Measurements from ENCODE around the gene CCDC88B.

Gene CCDC88B

DNA sequence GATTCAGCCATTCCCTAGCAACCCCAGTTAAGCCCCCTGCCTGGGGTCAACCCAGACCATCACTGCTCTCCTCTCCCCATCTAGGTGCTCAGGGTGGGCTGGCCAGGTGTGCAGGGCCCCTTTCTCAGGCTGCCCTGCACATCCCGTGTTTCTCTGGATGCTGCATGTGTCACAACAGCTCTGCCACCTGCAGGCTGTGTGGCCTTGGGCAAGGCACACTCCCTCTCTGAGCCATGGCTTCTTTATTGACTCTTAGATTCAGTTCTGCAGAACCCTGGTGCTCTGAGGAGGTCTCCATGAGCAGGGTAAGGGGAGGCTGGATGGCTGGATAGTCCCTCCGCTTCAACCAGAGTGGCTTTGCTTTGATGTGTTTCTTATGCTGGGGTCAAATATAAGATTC, 43.6 kb downstream of the CCDC88B start:
- no peaks in the 10 kb centered on the region for H3K27me3 ChIP-seq (ENCODE audit: control insufficient read depth, insufficient read depth, low read length)
- no peaks in the 10 kb centered on the region for H3K9me3 ChIP-seq (ENCODE audit: control insufficient read depth, low read length)
- H3K36me3 ChIP-seq (ENCODE audit: control insufficient read depth, insufficient read depth, low read length), result no peaks in the 10 kb centered on the region
- no peaks in the 10 kb centered on the region for H3K4me1 ChIP-seq
- no peak overlapping the region for H3K4me3 ChIP-seq (ENCODE audit: low read depth, low read length)
- H2AFZ ChIP-seq, result no peak overlapping the region
- H3K27ac ChIP-seq, result no peak overlapping the region
- no peak overlapping the region for H3K4me2 ChIP-seq (ENCODE audit: low read length)
- H3K79me2 ChIP-seq, result no peaks in the 10 kb centered on the region
- no peak overlapping the region for H3K9ac ChIP-seq
- TF ChIP-seq, protein P1, sequence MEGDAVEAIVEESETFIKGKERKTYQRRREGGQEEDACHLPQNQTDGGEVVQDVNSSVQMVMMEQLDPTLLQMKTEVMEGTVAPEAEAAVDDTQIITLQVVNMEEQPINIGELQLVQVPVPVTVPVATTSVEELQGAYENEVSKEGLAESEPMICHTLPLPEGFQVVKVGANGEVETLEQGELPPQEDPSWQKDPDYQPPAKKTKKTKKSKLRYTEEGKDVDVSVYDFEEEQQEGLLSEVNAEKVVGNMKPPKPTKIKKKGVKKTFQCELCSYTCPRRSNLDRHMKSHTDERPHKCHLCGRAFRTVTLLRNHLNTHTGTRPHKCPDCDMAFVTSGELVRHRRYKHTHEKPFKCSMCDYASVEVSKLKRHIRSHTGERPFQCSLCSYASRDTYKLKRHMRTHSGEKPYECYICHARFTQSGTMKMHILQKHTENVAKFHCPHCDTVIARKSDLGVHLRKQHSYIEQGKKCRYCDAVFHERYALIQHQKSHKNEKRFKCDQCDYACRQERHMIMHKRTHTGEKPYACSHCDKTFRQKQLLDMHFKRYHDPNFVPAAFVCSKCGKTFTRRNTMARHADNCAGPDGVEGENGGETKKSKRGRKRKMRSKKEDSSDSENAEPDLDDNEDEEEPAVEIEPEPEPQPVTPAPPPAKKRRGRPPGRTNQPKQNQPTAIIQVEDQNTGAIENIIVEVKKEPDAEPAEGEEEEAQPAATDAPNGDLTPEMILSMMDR (IDR thresholded peaks at IDR 0.05), result no peak

DNA sequence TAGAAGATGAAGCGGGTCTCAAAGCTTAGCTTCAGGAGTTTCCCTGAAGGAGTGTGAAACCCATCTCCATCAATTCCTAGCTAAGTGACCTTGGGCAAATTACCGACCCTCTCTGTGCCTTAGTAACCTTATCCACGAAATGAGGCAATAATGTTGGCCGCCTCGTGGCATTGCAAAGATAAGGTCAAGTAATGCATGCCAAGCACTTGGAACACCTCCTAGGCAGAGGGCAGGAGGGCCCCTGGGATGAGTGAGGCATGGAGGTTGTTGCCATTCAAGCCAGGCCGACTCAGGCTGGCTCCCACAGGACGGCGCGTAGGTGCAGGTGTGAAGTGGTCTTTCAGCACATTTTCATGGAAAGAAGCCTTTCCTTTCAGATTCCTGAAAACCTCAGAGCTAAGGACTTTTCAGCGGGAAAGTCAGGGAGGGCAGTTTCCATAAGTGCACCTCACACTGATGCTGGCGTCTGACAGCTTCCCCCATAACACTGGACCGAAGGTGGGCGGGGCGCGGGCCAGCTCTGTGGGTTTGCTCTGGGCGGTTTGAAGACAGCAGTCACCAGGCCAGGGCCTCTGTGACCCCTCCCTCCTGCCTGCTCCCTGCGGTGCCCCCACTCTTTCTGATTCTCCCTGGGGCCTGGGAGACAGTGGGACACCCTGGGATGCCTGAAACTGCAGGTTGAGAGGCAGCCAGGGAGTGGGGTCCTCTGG, 44.2 kb downstream of the CCDC88B start:
- Histone ChIP-seq H3K27ac (no peak overlapping the region), H2AFZ (no peak overlapping the region), H3K9me3 (ENCODE audit: control insufficient read depth, low read length) (no peaks in the 10 kb centered on the region), H3K27me3 (ENCODE audit: control insufficient read depth, insufficient read depth, low read length) (no peaks in the 10 kb centered on the region), H3K9ac (no peak overlapping the region), H3K4me3 (ENCODE audit: low read depth, low read length) (no peak overlapping the region), H3K4me2 (ENCODE audit: low read length) (no peak overlapping the region), H3K36me3 (ENCODE audit: control insufficient read depth, insufficient read depth, low read length) (no peaks in the 10 kb centered on the region), H3K79me2 (no peaks in the 10 kb centered on the region), H3K4me1 (no peaks in the 10 kb centered on the region)
- TF ChIP-seq, protein P1 (IDR thresholded peaks at IDR 0.05), result no peak

DNA sequence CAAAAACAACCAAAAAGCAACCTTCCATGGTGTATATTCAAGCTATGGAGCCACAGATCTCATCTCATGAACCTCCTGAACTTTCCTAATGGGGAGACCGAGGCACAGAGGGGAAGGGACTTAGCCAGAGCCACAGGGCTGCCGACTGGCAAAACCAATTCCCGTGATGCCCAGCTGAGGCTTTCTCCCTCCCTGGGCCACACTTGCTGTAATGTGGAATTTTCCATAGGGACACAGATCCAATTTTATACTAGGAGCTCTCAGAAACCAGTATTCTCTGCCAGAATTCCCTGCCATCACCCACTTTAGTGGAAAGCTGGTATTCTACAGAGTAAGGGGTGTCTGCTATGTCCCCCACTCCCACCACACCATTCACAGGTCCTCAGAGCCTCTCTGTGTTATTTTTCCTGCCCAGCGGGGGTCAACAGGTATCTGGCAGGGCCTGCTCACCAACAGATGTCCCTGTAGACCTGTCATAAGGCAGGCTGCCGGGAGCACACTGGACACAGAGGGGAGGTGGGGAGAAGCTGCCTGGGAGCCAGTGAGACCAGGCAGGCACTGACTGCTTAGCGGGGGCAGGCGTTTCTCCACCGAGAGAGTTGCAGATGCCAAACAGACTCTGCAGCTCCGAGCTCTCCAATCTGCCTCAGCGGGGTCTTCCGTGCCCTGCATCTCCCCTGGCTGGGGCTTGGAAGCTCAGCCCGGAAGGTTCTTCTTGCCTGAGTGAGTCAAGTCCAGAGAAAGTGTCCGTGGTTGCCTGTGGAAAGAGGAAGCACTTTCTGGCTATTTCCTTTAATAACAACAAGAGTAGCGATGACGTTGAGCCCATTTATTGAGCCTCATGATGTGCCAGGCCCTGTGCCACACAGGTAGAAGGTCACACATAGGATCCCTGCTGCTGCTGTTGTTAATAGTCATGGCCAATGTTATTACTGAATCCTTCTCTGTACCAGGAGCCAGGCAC, 45.3 kb downstream of the CCDC88B start:
- Histone ChIP-seq H3K27ac (no peak overlapping the region), H3K79me2 (no peaks in the 10 kb centered on the region), H3K36me3 (ENCODE audit: control insufficient read depth, insufficient read depth, low read length) (no peaks in the 10 kb centered on the region), H3K4me3 (ENCODE audit: low read depth, low read length) (no peak overlapping the region), H2AFZ (no peak overlapping the region), H3K4me2 (ENCODE audit: low read length) (no peak overlapping the region), H3K4me1 (no peaks in the 10 kb centered on the region), H3K9me3 (ENCODE audit: control insufficient read depth, low read length) (no peaks in the 10 kb centered on the region), H3K9ac (no peak overlapping the region), H3K27me3 (ENCODE audit: control insufficient read depth, insufficient read depth, low read length) (no peaks in the 10 kb centered on the region)
- TF ChIP-seq, protein P1 (IDR thresholded peaks at IDR 0.05), result no peak

DNA sequence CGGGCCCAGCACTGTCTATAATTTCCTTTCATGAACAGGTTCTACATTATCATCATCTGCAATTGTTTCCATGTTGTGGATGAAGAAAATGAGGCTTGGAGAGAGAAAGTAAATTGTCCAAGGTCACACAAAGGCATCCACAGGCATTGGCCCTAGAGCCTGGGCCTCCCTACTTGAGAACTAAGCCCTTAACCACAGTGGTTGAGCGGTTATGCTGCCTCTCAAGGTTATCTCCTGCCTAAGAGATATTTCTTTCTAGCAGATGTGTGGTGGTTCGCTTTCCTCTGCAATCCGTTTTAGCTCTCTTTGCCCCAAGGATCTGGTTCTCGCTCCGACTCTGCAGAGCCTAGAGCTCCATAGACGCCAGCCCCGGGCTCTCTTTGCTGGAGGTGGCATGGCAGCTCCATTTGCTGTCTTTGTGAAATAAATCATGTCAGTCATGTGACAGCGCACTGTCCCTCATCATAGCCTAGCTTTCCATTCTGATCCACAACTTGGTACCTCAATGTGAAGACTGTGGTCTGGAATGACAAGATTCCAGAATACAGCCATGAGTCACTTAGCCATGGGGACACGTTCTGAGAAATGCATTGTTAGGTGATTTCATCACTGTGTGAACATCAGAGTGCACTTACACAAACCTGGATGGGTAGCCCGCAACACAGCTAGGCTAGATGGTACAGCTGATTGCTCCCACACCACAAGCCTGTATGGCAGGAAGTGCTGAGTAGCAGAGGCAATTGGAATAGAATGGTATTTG, 46.1 kb downstream of the CCDC88B start:
- H3K79me2 ChIP-seq, result no peaks in the 10 kb centered on the region
- no peak overlapping the region for H3K4me2 ChIP-seq (ENCODE audit: low read length)
- no peaks in the 10 kb centered on the region for H3K9me3 ChIP-seq (ENCODE audit: control insufficient read depth, low read length)
- no peak overlapping the region for H3K27ac ChIP-seq
- no peak overlapping the region for H2AFZ ChIP-seq
- no peak overlapping the region for H3K4me3 ChIP-seq (ENCODE audit: low read depth, low read length)
- H3K9ac ChIP-seq, result no peak overlapping the region
- H3K27me3 ChIP-seq (ENCODE audit: control insufficient read depth, insufficient read depth, low read length), result no peaks in the 10 kb centered on the region
- TF ChIP-seq, protein P1 (IDR thresholded peaks at IDR 0.05), result no peak
- H3K4me1 ChIP-seq, result no peaks in the 10 kb centered on the region
- H3K36me3 ChIP-seq (ENCODE audit: control insufficient read depth, insufficient read depth, low read length), result no peaks in the 10 kb centered on the region

All from parathyroid adenoma (tissue), 2 donors.